WERI-Rb-1 (cell line): ENCODE measurements around the gene PIEZO2.

Source experiments
- DNase-seq: peaks from one replicate; pipeline ENCODE4 v3.0.0-alpha.2; 2020
- H3K27ac ChIP-seq: fragments of 250-450 bp; sonication (Bioruptor Pico); 2 replicates; pipeline ENCODE4 v1.5.1; 2020; ENCODE audit warnings: mild to moderate bottlenecking, moderate library complexity
- H3K27me3 ChIP-seq: fragments of 250-450 bp; sonication (Bioruptor Pico); 2 replicates; pipeline ENCODE4 v1.5.1; 2021; ENCODE audit warnings: mild to moderate bottlenecking, low read depth, moderate library complexity; ENCODE audit not compliant: insufficient read depth, severe bottlenecking
- H3K36me3 ChIP-seq: fragments of 250-450 bp; sonication (Bioruptor Pico); 2 replicates; pipeline ENCODE4 v1.5.1; 2020; ENCODE audit warnings: mild to moderate bottlenecking, moderate library complexity
- H3K4me3 ChIP-seq: 2 replicates; pipeline ENCODE4 v1.5.1; 2011; ENCODE audit warnings: low read depth, mild to moderate bottlenecking, control low read depth, low read length
- H3K9me3 ChIP-seq: fragments of 250-450 bp; sonication (Bioruptor Pico); 2 replicates; pipeline ENCODE4 v1.5.1; 2021; ENCODE audit warnings: mild to moderate bottlenecking, moderate library complexity; ENCODE audit not compliant: severe bottlenecking
- TF ChIP-seq, protein P1 (sequence below): IDR thresholded peaks from 2 replicates; pipeline ENCODE4 v1.5.1; 2011; ENCODE audit warnings: low read depth, mild to moderate bottlenecking, control low read depth, inconsistent platforms, low read length

PIEZO2 gene

DNA sequence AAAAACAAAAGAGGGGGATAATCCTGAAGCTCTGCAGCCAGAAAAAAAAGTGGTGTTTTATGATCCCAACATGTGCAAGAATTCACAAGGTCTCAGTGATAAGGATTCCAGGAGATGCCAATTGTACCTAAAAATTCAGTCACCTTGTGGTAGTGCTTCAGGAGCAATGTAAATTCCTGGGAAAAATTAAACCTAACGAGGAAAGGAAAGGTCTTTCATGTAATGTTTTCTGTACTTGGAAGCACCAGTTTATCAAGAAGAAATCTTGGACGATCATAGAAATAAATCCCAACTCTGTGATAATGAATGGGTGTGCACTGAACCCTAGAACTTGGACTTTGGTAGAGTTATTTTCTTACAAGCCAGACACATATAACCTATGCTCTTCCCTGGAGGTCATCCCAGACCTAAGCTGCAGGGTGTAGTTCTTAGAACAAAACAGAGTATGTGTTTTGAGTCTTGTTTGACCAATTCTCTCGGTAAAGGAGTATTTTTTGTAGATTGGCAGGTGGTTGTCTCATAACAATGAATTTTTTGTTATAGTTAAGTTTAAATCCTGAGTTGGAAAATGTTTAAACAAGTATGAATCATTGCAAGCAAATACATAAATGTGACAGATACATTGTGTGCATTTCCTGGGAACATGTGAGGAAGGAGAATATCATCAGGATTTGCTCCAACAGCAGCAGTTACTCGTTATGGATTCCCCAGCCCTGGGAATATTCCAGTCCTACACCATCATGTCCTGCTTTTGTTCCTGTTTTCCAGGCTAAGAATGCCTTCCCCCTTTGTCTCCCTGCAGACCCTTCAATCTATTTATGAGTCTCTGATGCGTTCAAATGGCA, 399.0 kb downstream of the PIEZO2 start:
- H3K27me3 ChIP-seq = no peaks in the 10 kb centered on the region
- no peak overlapping the region for H3K27ac ChIP-seq
- H3K4me3 ChIP-seq = no peak overlapping the region
- H3K36me3 ChIP-seq = no peaks in the 10 kb centered on the region
- no peaks in the 10 kb centered on the region for H3K9me3 ChIP-seq
- TF ChIP-seq, protein P1, sequence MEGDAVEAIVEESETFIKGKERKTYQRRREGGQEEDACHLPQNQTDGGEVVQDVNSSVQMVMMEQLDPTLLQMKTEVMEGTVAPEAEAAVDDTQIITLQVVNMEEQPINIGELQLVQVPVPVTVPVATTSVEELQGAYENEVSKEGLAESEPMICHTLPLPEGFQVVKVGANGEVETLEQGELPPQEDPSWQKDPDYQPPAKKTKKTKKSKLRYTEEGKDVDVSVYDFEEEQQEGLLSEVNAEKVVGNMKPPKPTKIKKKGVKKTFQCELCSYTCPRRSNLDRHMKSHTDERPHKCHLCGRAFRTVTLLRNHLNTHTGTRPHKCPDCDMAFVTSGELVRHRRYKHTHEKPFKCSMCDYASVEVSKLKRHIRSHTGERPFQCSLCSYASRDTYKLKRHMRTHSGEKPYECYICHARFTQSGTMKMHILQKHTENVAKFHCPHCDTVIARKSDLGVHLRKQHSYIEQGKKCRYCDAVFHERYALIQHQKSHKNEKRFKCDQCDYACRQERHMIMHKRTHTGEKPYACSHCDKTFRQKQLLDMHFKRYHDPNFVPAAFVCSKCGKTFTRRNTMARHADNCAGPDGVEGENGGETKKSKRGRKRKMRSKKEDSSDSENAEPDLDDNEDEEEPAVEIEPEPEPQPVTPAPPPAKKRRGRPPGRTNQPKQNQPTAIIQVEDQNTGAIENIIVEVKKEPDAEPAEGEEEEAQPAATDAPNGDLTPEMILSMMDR = no peak
- no peak for DNase-seq

DNA sequence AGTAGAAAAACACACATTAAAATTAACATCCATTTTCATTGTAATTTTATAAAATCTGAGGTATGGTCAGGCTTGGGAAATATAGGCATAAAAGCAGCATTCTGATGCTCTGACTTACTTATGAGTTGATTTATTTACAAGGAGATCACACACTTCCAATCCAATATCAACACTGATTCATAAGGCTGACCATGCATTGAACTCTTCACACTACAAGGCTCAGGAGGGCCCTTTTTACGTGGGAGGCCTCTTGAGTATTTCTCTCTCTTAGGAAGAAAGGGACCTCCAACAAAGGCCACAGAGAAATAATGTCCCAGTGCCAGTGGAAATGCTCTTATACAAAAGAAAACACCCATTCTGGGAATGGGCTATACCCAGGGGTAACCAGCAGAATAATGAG, 400.7 kb downstream of the PIEZO2 start:
- Histone ChIP-seq H3K27ac (no peak overlapping the region), H3K9me3 (no peaks in the 10 kb centered on the region), H3K27me3 (no peaks in the 10 kb centered on the region), H3K36me3 (no peaks in the 10 kb centered on the region), H3K4me3 (no peak overlapping the region)
- DNase-seq = no peak
- TF ChIP-seq, protein P1 = no peak

DNA sequence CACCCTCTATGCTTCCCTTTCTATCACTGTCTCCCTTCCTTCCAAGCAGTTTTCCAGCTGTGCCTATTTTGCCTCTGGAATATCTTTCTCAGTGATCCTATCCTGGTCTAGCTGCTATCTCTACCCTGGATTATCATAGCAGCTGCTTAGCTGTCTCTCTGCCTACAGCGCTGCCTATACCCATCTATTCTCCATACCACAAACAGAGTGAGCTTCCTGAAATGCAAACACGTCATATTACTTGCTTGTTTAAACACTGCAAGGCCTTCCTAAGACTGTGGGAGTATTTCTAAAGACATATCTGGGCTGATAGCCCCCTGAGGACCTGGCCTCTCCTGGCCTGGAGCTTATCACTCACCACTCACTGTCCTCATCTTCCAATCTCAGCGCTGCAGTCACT, 403.4 kb downstream of the PIEZO2 start:
- no peak for DNase-seq
- H3K27ac ChIP-seq = no peak overlapping the region
- H3K27me3 ChIP-seq = no peaks in the 10 kb centered on the region
- TF ChIP-seq, protein P1 = no peak
- no peaks in the 10 kb centered on the region for H3K36me3 ChIP-seq
- H3K9me3 ChIP-seq = no peaks in the 10 kb centered on the region
- H3K4me3 ChIP-seq = no peak overlapping the region

DNA sequence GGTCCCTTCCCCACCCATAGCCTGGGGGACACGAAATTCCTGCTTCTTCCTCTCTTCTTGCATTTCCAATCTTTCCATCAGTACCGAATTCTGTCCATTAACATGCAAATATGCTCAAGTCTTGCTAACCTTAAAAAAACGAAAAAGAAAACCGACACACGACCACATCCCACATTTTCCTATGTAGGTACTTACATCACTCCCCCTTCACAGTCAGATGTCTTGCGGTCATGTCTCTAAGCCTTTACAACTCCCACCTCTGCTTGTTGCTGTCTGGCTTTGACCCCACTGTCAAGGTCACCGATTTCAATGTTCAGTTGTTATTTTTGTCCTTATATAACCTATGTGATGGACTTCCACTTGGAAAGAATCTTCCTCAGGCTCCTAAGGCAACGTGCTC, 404.1 kb downstream of the PIEZO2 start:
- Histone ChIP-seq H3K9me3 (no peaks in the 10 kb centered on the region), H3K27me3 (no peaks in the 10 kb centered on the region), H3K4me3 (no peak overlapping the region), H3K27ac (no peak overlapping the region), H3K36me3 (no peaks in the 10 kb centered on the region)
- TF ChIP-seq, protein P1 = no peak
- no peak for DNase-seq

DNA sequence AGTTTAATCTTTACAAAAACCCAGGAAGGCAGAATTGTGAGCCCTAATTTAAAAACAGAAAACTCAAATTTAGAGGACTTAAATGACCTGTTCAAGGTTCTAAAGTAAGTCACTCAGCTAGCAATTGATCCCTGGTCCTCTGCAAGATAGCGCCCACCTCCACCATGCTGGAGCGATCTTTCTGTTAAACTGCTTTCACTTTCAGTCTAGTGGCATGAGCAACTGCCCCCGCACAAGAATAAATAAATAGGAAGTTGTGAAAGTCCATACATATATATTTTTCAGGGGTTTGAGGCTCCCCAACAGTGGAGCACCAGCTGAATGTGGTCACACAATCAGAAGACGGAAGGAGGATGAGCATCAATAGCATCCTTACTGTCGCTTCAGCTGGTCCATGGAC, 405.6 kb downstream of the PIEZO2 start:
- DNase-seq = no peak
- H3K36me3 ChIP-seq = no peaks in the 10 kb centered on the region
- no peaks in the 10 kb centered on the region for H3K9me3 ChIP-seq
- no peak overlapping the region for H3K4me3 ChIP-seq
- H3K27ac ChIP-seq = no peak overlapping the region
- H3K27me3 ChIP-seq = no peaks in the 10 kb centered on the region
- TF ChIP-seq, protein P1 = no peak

DNA sequence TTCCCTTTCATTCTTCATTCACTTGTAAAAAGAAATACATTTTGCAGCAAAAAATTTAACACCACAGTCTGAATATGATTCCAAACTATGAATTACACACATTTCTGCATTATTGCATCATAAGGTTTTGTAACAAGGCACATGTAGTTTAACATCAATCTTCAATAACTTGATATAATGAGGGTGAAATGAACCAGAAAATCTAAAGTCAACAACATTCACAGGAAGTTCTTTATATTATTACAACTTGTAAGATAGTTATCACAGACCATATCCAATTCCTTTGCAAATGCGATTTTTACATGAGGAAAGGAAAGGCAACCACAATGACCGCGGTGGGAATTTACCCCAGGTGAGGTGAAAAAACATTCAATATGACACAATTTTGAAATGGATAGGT, 410.2 kb downstream of the PIEZO2 start:
- H3K4me3 ChIP-seq = no peak overlapping the region
- no peaks in the 10 kb centered on the region for H3K9me3 ChIP-seq
- TF ChIP-seq, protein P1 = no peak
- H3K27ac ChIP-seq = no peak overlapping the region
- no peak for DNase-seq
- H3K36me3 ChIP-seq = no peaks in the 10 kb centered on the region
- H3K27me3 ChIP-seq = peaks cover 2% of the 10 kb centered on the region
